Chondrocyte (in vitro differentiated cells): ENCODE results near the gene IFIT1B. TPM values are rescaled to one million over a fixed set of nuclear protein-coding genes. Genes with fewer than 3 reads are reported as not detected.

Source experiments
- DNase-seq: peaks from one replicate; pipeline ENCODE4 v3.0.0; 2021; ENCODE audit warnings: mixed read lengths, low spot score
- H3K27ac Mint-ChIP-seq: one replicate; pipeline ENCODE4 v1.8.0; 2021; ENCODE audit warnings: mild to moderate bottlenecking, moderate library complexity, mixed read lengths; ENCODE audit not compliant: unreplicated experiment
- H3K27me3 Mint-ChIP-seq: 2 replicates; pipeline ENCODE4 v1.8.0; 2021; ENCODE audit warnings: low read depth, mixed read lengths
- H3K36me3 Mint-ChIP-seq: 2 replicates; pipeline ENCODE4 v1.8.0; 2021; ENCODE audit warnings: low read depth, mixed read lengths
- H3K4me1 Mint-ChIP-seq: 2 replicates; pipeline ENCODE4 v1.8.0; 2021; ENCODE audit warnings: low read depth, mild to moderate bottlenecking, mixed read lengths
- H3K4me3 Mint-ChIP-seq: one replicate; pipeline ENCODE4 v1.8.0; 2021; ENCODE audit warnings: mild to moderate bottlenecking, moderate library complexity, mixed read lengths; ENCODE audit not compliant: unreplicated experiment
- H3K9me3 Mint-ChIP-seq: 2 replicates; pipeline ENCODE4 v1.8.0; 2021; ENCODE audit warnings: low read depth, mixed read lengths
- total RNA-seq: library from RNA; stranded (reverse); gene quantifications from 3 replicates; pipeline ENCODE4 v1.2.1, GENCODE V29; 2021
- TF ChIP-seq, protein P1 (sequence below): fragments of 200-600 bp; sonication (generic); IDR thresholded peaks from 2 replicates; pipeline ENCODE4 v1.5.0; 2021; ENCODE audit warnings: antibody characterized with exemption, mild to moderate bottlenecking, moderate library complexity

IFIT1B gene
- total RNA-seq, 1 donor from 2014 or later = not detected

DNA sequence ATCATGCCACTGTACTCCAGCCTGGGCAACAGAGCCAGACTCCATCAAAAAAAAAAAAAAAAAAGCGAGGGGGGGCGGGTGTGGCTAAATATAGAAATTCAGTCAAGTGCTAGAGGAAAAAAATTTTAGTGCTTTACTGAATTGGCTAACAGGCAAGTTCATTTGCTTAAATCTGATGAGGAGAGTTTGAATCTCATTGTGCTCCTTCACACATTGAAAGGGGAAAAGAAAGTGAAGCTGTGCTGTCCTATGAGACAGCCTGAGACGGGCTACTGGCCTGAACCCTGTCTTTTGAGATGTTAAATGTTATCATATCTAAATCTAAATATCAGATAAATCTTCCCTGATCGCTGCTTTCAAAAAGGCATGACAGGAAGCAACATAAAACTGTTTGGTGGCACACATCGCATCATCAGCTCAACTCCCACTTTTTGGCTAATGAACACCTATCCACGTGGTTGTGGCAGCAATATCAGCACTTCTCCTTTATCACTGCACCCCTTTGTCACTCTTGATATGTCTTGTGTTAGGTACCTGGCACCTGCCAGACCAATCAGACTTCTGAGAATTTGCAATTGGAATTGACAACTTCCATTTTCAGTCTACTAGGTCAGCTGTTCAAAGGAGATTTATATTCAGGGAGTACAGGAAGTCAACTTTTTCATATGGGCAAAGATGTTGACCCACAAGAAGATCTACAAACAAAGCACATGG lies 14.0 kb upstream of the IFIT1B start:
- Mint-ChIP-seq H3K27ac (no peak overlapping the region), H3K4me1 (peaks cover 18% of the 10 kb centered on the region), H3K27me3 (no peaks in the 10 kb centered on the region), H3K4me3 (no peak overlapping the region), H3K9me3 (peaks cover 5% of the 10 kb centered on the region), H3K36me3 (peaks cover 1% of the 10 kb centered on the region)
- TF ChIP-seq, protein P1, sequence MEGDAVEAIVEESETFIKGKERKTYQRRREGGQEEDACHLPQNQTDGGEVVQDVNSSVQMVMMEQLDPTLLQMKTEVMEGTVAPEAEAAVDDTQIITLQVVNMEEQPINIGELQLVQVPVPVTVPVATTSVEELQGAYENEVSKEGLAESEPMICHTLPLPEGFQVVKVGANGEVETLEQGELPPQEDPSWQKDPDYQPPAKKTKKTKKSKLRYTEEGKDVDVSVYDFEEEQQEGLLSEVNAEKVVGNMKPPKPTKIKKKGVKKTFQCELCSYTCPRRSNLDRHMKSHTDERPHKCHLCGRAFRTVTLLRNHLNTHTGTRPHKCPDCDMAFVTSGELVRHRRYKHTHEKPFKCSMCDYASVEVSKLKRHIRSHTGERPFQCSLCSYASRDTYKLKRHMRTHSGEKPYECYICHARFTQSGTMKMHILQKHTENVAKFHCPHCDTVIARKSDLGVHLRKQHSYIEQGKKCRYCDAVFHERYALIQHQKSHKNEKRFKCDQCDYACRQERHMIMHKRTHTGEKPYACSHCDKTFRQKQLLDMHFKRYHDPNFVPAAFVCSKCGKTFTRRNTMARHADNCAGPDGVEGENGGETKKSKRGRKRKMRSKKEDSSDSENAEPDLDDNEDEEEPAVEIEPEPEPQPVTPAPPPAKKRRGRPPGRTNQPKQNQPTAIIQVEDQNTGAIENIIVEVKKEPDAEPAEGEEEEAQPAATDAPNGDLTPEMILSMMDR = no peak
- DNase-seq = no peak

DNA sequence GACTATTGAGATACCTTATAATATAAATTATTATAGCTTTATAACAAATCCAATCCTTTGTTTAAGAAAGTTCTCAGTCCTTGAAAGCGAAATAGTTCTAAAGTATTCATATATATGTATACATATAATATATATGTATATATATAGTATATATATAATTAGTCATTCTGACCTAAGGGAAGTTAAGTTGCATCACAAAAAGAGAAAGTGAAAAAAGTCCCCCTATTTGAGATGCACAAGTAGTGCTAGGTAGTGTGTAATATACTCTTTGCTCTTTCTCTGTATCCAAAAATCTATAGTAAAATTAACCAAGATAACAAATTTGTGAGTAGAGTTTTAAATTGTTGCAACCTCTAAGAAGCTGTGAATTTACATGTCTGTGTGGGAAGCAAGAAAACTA lies 13.3 kb upstream of the IFIT1B start:
- H3K9me3 Mint-ChIP-seq = peaks cover 5% of the 10 kb centered on the region
- peaks cover 1% of the 10 kb centered on the region for H3K36me3 Mint-ChIP-seq
- TF ChIP-seq, protein P1 = no peak
- DNase-seq = no peak
- no peaks in the 10 kb centered on the region for H3K27me3 Mint-ChIP-seq
- no peak overlapping the region for H3K4me3 Mint-ChIP-seq
- no peak overlapping the region for H3K27ac Mint-ChIP-seq
- peaks cover 24% of the 10 kb centered on the region for H3K4me1 Mint-ChIP-seq

DNA sequence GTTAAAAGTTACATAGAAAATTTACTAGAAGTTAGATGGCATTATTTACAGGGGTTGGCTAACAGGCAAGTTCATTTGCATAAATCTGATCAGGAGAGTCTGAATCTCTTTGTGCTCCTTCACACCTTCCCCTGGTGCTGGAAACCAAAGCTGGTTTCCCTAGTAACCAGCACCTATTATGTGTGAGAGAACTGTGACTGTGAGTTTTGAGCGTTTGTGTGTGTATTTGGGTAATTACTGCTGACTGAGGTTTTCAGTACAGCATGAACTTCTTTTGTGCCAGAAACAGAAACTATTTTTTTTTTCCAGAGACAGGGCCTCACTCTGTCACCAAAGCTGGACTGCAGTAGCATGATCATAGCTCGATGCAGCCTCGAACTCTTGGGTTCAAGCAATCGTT lies 10.3 kb upstream of the IFIT1B start:
- Mint-ChIP-seq H3K36me3 (peaks cover 1% of the 10 kb centered on the region), H3K9me3 (peaks cover 5% of the 10 kb centered on the region), H3K4me3 (no peak overlapping the region), H3K27ac (no peak overlapping the region), H3K4me1 (peaks cover 30% of the 10 kb centered on the region), H3K27me3 (no peaks in the 10 kb centered on the region)
- DNase-seq = no peak
- TF ChIP-seq, protein P1 = no peak

DNA sequence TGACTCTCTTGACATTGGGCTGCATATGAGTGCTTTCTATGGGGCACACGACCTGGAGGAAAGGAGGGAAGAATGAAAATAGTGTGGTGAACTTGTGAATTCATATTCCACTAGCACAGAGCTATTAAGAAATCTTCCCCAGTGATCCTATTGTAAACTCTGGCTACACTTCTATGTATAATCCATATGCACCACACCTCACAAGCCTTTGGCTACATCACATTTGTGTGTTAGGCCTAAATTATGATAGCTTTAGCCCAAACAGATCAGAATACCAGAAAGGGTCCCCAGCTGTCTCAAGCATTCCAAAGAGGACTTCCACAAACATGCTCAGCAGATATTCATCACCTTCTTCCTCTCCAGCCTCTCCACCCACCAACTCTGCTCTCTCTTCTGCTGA lies 9.7 kb upstream of the IFIT1B start:
- Mint-ChIP-seq H3K4me3 (no peak overlapping the region), H3K36me3 (peaks cover 1% of the 10 kb centered on the region), H3K27me3 (no peaks in the 10 kb centered on the region), H3K4me1 (peaks cover 30% of the 10 kb centered on the region), H3K9me3 (peaks cover 5% of the 10 kb centered on the region), H3K27ac (no peak overlapping the region)
- TF ChIP-seq, protein P1 = no peak
- DNase-seq = no peak

DNA sequence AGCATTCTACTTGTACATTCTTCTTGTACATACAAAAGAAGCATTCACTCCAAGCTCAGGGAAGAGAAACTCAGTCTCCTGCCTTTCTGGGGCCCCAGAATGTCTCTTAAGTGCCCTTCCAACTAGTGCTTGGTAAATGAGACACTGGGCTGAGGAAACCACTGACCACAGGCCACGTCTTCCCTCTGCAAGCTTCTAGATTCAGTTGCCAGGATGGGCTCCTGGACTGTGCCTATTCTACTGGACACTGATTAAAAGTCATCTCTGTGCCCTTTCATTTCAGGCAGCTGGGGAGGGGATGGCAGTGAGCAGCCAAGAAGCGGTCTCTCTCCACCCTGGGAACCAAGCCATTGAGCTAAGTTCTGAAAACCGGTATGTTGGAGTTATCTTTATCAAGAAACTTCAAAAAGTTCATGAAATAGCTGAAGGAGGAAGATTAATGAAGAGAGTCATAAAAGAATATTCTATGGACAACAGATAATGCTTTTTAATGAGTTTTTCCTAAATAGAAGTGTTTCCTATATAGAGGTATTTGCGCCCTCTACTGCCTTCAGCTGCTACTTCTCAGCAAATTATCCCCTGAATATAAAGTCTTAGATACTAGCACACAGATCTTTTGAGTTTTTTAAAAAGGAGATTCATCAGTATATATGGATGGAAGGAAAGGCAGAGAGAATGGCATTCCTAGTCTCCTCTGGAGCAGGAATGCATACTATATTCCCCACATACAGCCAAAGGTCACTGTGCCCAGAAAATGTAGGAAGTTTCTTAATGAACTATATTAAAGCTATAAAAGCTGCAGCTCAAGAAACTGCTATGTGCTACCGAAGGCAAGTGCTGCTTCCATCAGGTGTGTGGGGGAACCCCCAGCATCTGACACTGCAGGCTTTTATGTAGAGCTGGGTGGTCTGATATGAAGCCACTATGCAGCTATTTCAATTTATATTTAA lies 8.4 kb upstream of the IFIT1B start:
- Mint-ChIP-seq H3K27ac (peak overlapping the region; percentile 6), H3K9me3 (peaks cover 5% of the 10 kb centered on the region), H3K36me3 (peaks cover 1% of the 10 kb centered on the region), H3K27me3 (no peaks in the 10 kb centered on the region), H3K4me1 (peaks cover 41% of the 10 kb centered on the region), H3K4me3 (no peak overlapping the region)
- no peak for DNase-seq
- TF ChIP-seq, protein P1 = peak; percentile 88
